ENCODE data around the gene ATP2A3. TPM values are rescaled to one million over a fixed set of nuclear protein-coding genes. Genes with fewer than 3 reads are reported as not detected.

The ATP2A3 gene
- total RNA-seq, 1 donor from 2014 or later = 44.4 TPM

DNA sequence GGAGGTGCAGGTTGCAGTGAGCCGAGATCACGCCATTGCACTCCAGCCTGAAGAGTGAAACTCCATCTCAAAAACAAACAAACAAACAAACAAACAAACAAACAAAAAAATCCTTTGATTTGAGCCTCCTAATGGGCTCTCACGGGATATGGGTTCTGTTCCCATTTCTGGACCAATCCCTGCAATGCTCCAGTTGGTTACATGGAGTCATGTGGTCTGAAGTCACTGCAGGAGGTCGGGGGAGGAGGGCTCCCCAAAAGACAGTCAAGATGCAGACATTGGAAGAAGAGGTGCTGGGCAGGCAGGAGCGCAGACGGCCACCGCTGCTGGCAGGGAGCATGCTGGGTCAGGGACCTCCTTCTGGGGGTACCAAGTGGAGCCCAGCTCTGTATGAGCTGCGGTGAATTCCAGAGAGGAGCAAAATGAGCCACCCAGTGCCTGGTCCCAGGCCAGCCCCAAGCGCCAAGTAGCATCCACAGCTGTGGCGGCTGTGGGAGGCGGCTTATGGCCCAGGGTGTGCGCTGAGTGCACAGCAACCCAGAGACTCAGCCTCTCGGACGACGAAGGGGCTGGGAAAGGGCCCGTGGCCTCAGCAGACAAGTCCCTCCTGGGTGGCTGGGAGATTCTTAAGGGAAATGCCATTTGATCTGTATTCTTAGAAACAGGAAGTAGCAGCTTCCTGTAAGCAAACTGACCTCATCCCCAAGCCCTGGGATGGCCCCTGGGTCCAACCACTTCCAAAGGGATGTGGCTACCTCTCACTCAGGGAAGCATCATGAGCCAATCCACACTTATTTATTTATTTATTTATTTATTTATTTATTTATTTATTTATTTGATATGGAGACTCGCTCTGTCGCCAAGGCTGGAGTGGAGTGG, 19.6 kb upstream of the ATP2A3 start:
- peak; percentile 74 for ATAC-seq
- Histone ChIP-seq H3K36me3 (no peaks in the 10 kb centered on the region), H3K9me3 (no peaks in the 10 kb centered on the region), H3K4me1 (peaks cover 10% of the 10 kb centered on the region), H3K27ac (peak overlapping the region; percentile 26), H3K4me3 (no peak overlapping the region), H3K27me3 (no peaks in the 10 kb centered on the region)
- TF ChIP-seq, protein P1, sequence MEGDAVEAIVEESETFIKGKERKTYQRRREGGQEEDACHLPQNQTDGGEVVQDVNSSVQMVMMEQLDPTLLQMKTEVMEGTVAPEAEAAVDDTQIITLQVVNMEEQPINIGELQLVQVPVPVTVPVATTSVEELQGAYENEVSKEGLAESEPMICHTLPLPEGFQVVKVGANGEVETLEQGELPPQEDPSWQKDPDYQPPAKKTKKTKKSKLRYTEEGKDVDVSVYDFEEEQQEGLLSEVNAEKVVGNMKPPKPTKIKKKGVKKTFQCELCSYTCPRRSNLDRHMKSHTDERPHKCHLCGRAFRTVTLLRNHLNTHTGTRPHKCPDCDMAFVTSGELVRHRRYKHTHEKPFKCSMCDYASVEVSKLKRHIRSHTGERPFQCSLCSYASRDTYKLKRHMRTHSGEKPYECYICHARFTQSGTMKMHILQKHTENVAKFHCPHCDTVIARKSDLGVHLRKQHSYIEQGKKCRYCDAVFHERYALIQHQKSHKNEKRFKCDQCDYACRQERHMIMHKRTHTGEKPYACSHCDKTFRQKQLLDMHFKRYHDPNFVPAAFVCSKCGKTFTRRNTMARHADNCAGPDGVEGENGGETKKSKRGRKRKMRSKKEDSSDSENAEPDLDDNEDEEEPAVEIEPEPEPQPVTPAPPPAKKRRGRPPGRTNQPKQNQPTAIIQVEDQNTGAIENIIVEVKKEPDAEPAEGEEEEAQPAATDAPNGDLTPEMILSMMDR (IDR thresholded peaks at IDR 0.05) = no peak
- peak; percentile 62 for DNase-seq
- intact Hi-C loops (cut with DNase I) = no loop called here

DNA sequence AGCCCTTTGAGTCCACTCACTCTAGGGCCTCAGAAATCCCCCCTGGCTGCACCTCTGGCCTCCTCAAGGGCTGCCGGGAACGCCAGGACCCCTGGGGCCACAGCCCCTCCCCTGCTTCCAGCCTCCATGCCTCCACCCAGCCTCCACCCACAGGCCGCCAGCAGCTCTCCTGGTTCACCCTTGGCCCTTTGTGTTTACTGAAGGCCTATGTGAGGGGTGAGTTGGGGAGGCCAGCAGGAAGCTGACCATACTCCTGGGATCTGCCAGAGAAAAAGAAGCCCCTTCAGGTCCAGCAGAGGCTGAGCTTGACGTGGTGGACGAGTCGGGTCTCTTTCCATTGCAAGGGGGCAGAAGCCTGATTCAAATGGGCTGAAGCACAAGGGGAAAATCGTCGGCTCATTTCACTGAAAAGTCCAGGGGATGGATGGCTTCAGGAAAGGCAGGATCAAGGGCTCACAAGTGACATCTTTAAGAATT, 18.3 kb upstream of the ATP2A3 start:
- ATAC-seq = no peak
- Histone ChIP-seq H3K4me1 (peaks cover 17% of the 10 kb centered on the region), H3K27me3 (no peaks in the 10 kb centered on the region), H3K4me3 (no peak overlapping the region), H3K27ac (no peak overlapping the region), H3K36me3 (no peaks in the 10 kb centered on the region), H3K9me3 (no peaks in the 10 kb centered on the region)
- DNase-seq = peak; percentile 58
- TF ChIP-seq, protein P1 (IDR thresholded peaks at IDR 0.05) = no peak
- intact Hi-C loops (cut with DNase I) = no loop called here

DNA sequence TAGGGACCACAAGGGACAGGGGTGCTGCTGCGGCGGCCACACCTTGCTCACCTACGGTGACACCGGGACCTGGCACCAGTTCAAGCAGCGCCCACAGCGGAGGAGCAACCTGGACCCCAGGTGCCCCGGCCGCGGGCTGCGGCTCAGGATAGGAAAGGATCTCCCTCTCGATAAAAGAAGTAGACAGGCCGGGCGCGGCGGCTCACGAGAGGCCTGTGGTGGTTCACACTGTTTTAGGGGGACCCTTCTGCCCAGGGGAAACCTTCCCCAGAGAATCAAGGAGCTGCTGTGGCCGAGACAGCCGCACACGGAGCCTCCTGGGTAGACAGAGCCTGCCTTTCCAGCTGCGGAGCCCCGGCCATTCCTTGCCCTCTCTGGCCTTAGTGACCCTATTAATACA, 17.9 kb upstream of the ATP2A3 start:
- Histone ChIP-seq H3K4me1 (peaks cover 20% of the 10 kb centered on the region), H3K27ac (no peak overlapping the region), H3K36me3 (no peaks in the 10 kb centered on the region), H3K9me3 (no peaks in the 10 kb centered on the region), H3K27me3 (no peaks in the 10 kb centered on the region), H3K4me3 (no peak overlapping the region)
- intact Hi-C loops (cut with DNase I) = no loop called here
- ATAC-seq = no peak
- peak; percentile 65 for DNase-seq
- TF ChIP-seq, protein P1 (IDR thresholded peaks at IDR 0.05) = no peak

DNA sequence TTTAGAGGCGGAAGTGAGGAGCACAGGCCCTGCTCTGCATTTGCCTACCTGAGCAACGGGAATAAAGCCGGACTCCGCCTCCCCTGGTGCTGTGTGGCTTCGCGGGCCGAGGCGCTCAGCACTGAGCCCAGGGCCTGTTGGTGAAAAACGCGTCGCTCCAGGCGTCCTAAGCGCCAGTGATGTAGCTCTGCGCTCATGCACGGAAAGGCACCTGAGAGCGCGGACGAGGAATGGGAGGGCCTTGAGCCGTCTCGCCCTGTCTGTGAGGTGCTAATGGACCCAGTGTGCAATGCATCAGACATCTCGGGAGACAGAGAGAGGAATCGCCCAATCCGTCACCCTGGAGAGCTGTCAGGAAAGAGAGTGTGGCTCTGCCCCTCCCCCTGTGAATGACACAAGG, 17.2 kb upstream of the ATP2A3 start:
- TF ChIP-seq, protein P1 (IDR thresholded peaks at IDR 0.05) = no peak
- no peaks in the 10 kb centered on the region for H3K36me3 ChIP-seq
- no peak overlapping the region for H3K4me3 ChIP-seq
- H3K27me3 ChIP-seq = no peaks in the 10 kb centered on the region
- H3K4me1 ChIP-seq = peaks cover 22% of the 10 kb centered on the region
- ATAC-seq = no peak
- DNase-seq = peak; percentile 48
- no peaks in the 10 kb centered on the region for H3K9me3 ChIP-seq
- no peak overlapping the region for H3K27ac ChIP-seq
- intact Hi-C loops (cut with DNase I) = no loop called here

DNA sequence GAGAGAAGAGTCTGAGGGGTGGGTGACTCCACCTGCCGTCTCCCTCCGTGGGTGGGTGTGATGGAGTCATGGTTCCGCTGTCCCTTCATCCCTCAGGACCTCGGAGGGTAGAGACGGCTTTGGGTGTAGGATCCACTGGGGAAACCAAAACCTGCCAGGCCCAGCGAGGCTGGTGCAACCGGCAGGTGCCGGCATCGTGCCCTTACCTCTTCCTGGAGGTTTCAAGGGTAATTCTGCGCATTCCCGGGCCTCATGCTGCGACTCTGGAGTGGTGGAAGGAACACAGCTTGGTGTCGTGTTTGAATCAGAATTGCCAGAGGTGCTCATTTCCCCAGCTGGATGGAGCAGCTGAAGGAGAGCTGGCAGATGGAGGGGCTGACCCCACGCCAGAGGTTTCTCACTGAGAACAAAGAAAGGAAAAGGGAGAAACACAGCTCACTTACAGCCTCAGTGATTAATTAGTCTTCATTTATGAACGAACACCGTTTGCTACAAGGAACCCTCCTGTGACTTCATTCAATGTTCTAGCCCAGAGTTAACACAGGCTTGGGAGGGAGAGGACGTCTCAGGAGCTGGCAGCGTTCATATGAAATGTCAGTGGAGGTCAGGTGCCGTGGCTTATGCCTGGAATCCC, 16.3 kb upstream of the ATP2A3 start:
- DNase-seq (no peak), ATAC-seq (no peak)
- H3K27ac ChIP-seq = no peak overlapping the region
- no peaks in the 10 kb centered on the region for H3K36me3 ChIP-seq
- intact Hi-C loops (cut with DNase I) = no loop called here
- TF ChIP-seq, protein P1 (IDR thresholded peaks at IDR 0.05) = no peak
- H3K4me3 ChIP-seq = no peak overlapping the region
- no peaks in the 10 kb centered on the region for H3K27me3 ChIP-seq
- H3K9me3 ChIP-seq = no peaks in the 10 kb centered on the region
- peaks cover 25% of the 10 kb centered on the region for H3K4me1 ChIP-seq
